A549 (cell line): ENCODE measurements around the gene F2. TPM values are rescaled to one million over a fixed set of nuclear protein-coding genes. Genes with fewer than 3 reads are reported as not detected.

Experiments
- ATAC-seq, 2 experiments: fragments of 200-7000 bp in 1 of 2; fragments of >200 bp in 1 of 2; cut with Nextera tagmentation in 1 of 2; cut with Tn5 transposase in 1 of 2; 3 replicates each; pipeline versions ENCODE4 v1.8.0 to v1.9.1; 2018 to 2020; ENCODE audit warnings: mild to moderate bottlenecking in 1 of 2, moderate library complexity in 1 of 2
- CTCF ChIA-PET: fragments of 300-600 bp; sonication (Branson Sonifier 250); formaldehyde crosslinking; extraction: SDS; loops from one replicate; lab custom pipeline; 2021; ENCODE audit warnings: antibody characterized with exemption, inconsistent platforms; lab: Yijun Ruan, JAX
- POLR2A ChIA-PET: fragments of 350-600 bp; formaldehyde crosslinking; extraction: SDS; loops from one replicate; lab custom pipeline; 2021; ENCODE audit warnings: antibody characterized with exemption, inconsistent platforms; lab: Yijun Ruan, JAX
- DNase-seq, 2 experiments: peaks; one replicate each; pipeline versions ENCODE4 v3.0.0 to v3.0.0-alpha.2; 2011 to 2016; ENCODE audit warnings: low read depth in 1 of 2, low spot score in 1 of 2
- FAIRE-seq: peaks from 2 replicates; lab custom pipeline; 2011; peaks lifted over from hg19 to GRCh38; lab: Jason Lieb, UNC
- H3K27ac ChIP-seq, 2 experiments: fragments of >200 bp; sonication (Bioruptor Twin); formaldehyde crosslinking; 3 replicates each; pipeline ENCODE4 v1.5.1; 2016 to 2017
- H3K4me1 ChIP-seq: fragments of >200 bp; sonication (Bioruptor Twin); formaldehyde crosslinking; 3 replicates; pipeline ENCODE4 v1.6.1; 2016
- H3K4me2 ChIP-seq: fragments of >200 bp; sonication (Bioruptor Twin); formaldehyde crosslinking; 3 replicates; pipeline ENCODE4 v1.6.1; 2016
- H3K4me3 ChIP-seq: fragments of >200 bp; sonication (Bioruptor Twin); formaldehyde crosslinking; 3 replicates; pipeline ENCODE4 v1.5.1; 2016
- H3K9me3 ChIP-seq: fragments of >200 bp; sonication (Bioruptor Twin); formaldehyde crosslinking; 3 replicates; pipeline ENCODE4 v1.6.1; 2016
- CBX2 ChIP-seq: fragments of 200-600 bp; sonication (generic); IDR thresholded peaks from 2 replicates; pipeline ENCODE4 v1.6.1; 2016; ENCODE audit warnings: low read depth, mild to moderate bottlenecking, borderline replicate concordance
- CEBPB ChIP-seq, 2 experiments: fragments of >200 bp in 1 of 2; sonication (Bioruptor Twin) in 1 of 2; formaldehyde crosslinking in 1 of 2; IDR thresholded peaks; 2 replicates each; pipeline ENCODE4 v1.6.1; 2012 to 2016
- CHD4 ChIP-seq: fragments of 200-600 bp; sonication (generic); IDR thresholded peaks from 2 replicates; pipeline ENCODE4 v1.6.1; 2016; ENCODE audit warnings: antibody characterized with exemption, mild to moderate bottlenecking, borderline replicate concordance
- ESRRA ChIP-seq: fragments of 150-350 bp; IDR thresholded peaks from 2 replicates; pipeline ENCODE4 v1.6.1; 2014; ENCODE audit warnings: mild to moderate bottlenecking, low read length, borderline replicate concordance
- FOSB ChIP-seq: fragments of 250-450 bp; sonication (Bioruptor Pico); IDR thresholded peaks from 2 replicates; pipeline ENCODE4 v1.5.0; 2020; ENCODE audit warnings: mild to moderate bottlenecking, moderate library complexity
- GATA3 ChIP-seq: IDR thresholded peaks from 2 replicates; pipeline ENCODE4 v1.6.1; 2012; ENCODE audit warnings: borderline replicate concordance
- HOXA7 ChIP-seq: fragments of 250-450 bp; sonication (Bioruptor Pico); IDR thresholded peaks from 2 replicates; pipeline ENCODE4 v1.5.0; 2020; ENCODE audit warnings: mild to moderate bottlenecking, moderate library complexity
- HOXB13 ChIP-seq: fragments of 250-450 bp; sonication (Bioruptor Pico); IDR thresholded peaks from 2 replicates; pipeline ENCODE4 v1.5.0; 2020; ENCODE audit warnings: low read depth, mild to moderate bottlenecking, moderate library complexity
- HOXB5 ChIP-seq: fragments of 250-450 bp; sonication (Bioruptor Pico); IDR thresholded peaks from 2 replicates; pipeline ENCODE4 v1.5.0; 2020; ENCODE audit warnings: mild to moderate bottlenecking, moderate library complexity
- KDM1A ChIP-seq: fragments of 200-600 bp; sonication (generic); IDR thresholded peaks from 2 replicates; pipeline ENCODE4 v1.6.1; 2016; ENCODE audit warnings: low read depth, mild to moderate bottlenecking
- KDM5A ChIP-seq: fragments of 200-600 bp; sonication (generic); IDR thresholded peaks from 2 replicates; pipeline ENCODE4 v1.6.1; 2016; ENCODE audit warnings: antibody characterized with exemption, mild to moderate bottlenecking
- MAFK ChIP-seq: fragments of 450-650 bp; IDR thresholded peaks from 2 replicates; pipeline ENCODE4 v1.6.1; 2014; ENCODE audit not compliant: partially characterized antibody
- MAZ ChIP-seq: fragments of 150-350 bp; IDR thresholded peaks from 2 replicates; pipeline ENCODE4 v1.6.1; 2014; ENCODE audit warnings: antibody characterized with exemption, low read depth, low read length, borderline replicate concordance
- MYC ChIP-seq: IDR thresholded peaks from 2 replicates; pipeline ENCODE4 v1.6.1; 2012; ENCODE audit warnings: mild to moderate bottlenecking, inconsistent platforms, low read length, improper control_type of control experiment, borderline replicate concordance
- NPAS2 ChIP-seq: fragments of 250-450 bp; sonication (Bioruptor Pico); IDR thresholded peaks from 2 replicates; pipeline ENCODE4 v1.8.0; 2022; ENCODE audit warnings: mild to moderate bottlenecking, moderate library complexity, borderline replicate concordance
- PHF8 ChIP-seq: fragments of 200-600 bp; sonication (generic); IDR thresholded peaks from 2 replicates; pipeline ENCODE4 v1.6.1; 2016; ENCODE audit warnings: low read depth, mild to moderate bottlenecking, antibody characterized with exemption, moderate library complexity, borderline replicate concordance
- POLR2A ChIP-seq: IDR thresholded peaks from 2 replicates; pipeline ENCODE4 v1.6.1; 2012; ENCODE audit warnings: mild to moderate bottlenecking, low read length
- POLR2AphosphoS2 ChIP-seq: conservative IDR thresholded peaks from 2 replicates; pipeline ENCODE4 v1.6.1; 2012; ENCODE audit warnings: low read length, improper control_type of control experiment, inconsistent platforms
- RAD21 ChIP-seq, 2 experiments: fragments of >200 bp in 1 of 2; sonication (Bioruptor Twin) in 1 of 2; formaldehyde crosslinking in 1 of 2; IDR thresholded peaks in 1 of 2; conservative IDR thresholded peaks in 1 of 2; 2 replicates in 1 of 2; 3 replicates in 1 of 2; pipeline ENCODE4 v1.6.1; 2012 to 2018; ENCODE audit warnings: inconsistent platforms in 1 of 2
- RARB ChIP-seq: fragments of 250-450 bp; sonication (Bioruptor Pico); IDR thresholded peaks from 2 replicates; pipeline ENCODE4 v1.8.0; 2021; ENCODE audit warnings: mild to moderate bottlenecking, moderate library complexity
- RCOR1 ChIP-seq: fragments of 150-350 bp; IDR thresholded peaks from 2 replicates; pipeline ENCODE4 v1.6.1; 2014; ENCODE audit warnings: antibody characterized with exemption, low read length, low read depth
- RFX5 ChIP-seq: fragments of 450-650 bp; IDR thresholded peaks from 2 replicates; pipeline ENCODE4 v1.7.1; 2014; ENCODE audit warnings: antibody characterized with exemption, mild to moderate bottlenecking, moderate library complexity
- RNF2 ChIP-seq: fragments of 200-600 bp; sonication (generic); IDR thresholded peaks from 2 replicates; pipeline ENCODE4 v1.6.1; 2016; ENCODE audit warnings: low read depth, mild to moderate bottlenecking, antibody characterized with exemption, moderate library complexity, borderline replicate concordance
- ZFP36 ChIP-seq: fragments of 450-650 bp; IDR thresholded peaks from 2 replicates; pipeline ENCODE4 v1.6.1; 2014; ENCODE audit warnings: borderline replicate concordance; ENCODE audit not compliant: partially characterized antibody
- ZNF302 ChIP-seq: fragments of 250-450 bp; sonication (Bioruptor Pico); IDR thresholded peaks from 2 replicates; pipeline ENCODE4 v1.9.0; 2021; ENCODE audit warnings: inconsistent platforms, mild to moderate bottlenecking, moderate library complexity
- ZSCAN20 ChIP-seq: fragments of 250-450 bp; sonication (Bioruptor Pico); IDR thresholded peaks from 2 replicates; pipeline ENCODE4 v1.8.0; 2022; ENCODE audit warnings: mild to moderate bottlenecking, moderate library complexity
- WGBS: methylation state at CpG from one replicate; pipeline ENCODE4 v1.1.6; 2017; ENCODE audit errors: missing lambda C conversion rate; 5-methylcytosine and 5-hydroxymethylcytosine counted together
- polyA plus RNA-seq, 4 experiments: library from polyadenylated mRNA; depleted of rRNA in 3 of 4; stranded (reverse); fragments of >200 nt; fragmentation: RNase III in 1 of 4; extraction: RNeasy Plus Mini Kit Qiagen cat#74134 plus additional on column Dnase treatment in 1 of 4; gene quantifications; 2 replicates in 3 of 4; 3 replicates in 1 of 4; pipeline ENCODE4 v1.2.3, GENCODE V29; 2011 to 2017
- TF ChIP-seq, protein P1 (sequence below): fragments of >200 bp; sonication (Bioruptor Twin); formaldehyde crosslinking; IDR thresholded peaks from 3 replicates; pipeline ENCODE4 v1.5.1; 2016
- TF ChIP-seq, protein P2 (sequence below): fragments of 150-350 bp; IDR thresholded peaks from 2 replicates; pipeline ENCODE4 v1.6.1; 2014; ENCODE audit warnings: low read depth, mild to moderate bottlenecking, low read length
- TF ChIP-seq, protein P3 (sequence below): IDR thresholded peaks from 2 replicates; pipeline ENCODE4 v1.6.1; 2012
- TF ChIP-seq, protein P4 (sequence below): fragments of >200 bp; sonication (Bioruptor Twin); formaldehyde crosslinking; IDR thresholded peaks from 2 replicates; pipeline ENCODE4 v1.6.1; 2016
- TF ChIP-seq, protein P5 (sequence below): fragments of 250-450 bp; sonication (Bioruptor Pico); IDR thresholded peaks from 2 replicates; pipeline ENCODE4 v1.5.0; 2020; ENCODE audit warnings: low read depth, mild to moderate bottlenecking, moderate library complexity
- TF ChIP-seq, protein P6 (sequence below): fragments of 250-450 bp; sonication (Bioruptor Pico); IDR thresholded peaks from 2 replicates; pipeline ENCODE4 v1.5.0; 2021; ENCODE audit warnings: mild to moderate bottlenecking, moderate library complexity, borderline replicate concordance

F2 gene
- polyA plus RNA-seq, 2 of the 4 experiments (the other 2 are of a cell fraction): 2.5 to 3.8 TPM

DNA sequence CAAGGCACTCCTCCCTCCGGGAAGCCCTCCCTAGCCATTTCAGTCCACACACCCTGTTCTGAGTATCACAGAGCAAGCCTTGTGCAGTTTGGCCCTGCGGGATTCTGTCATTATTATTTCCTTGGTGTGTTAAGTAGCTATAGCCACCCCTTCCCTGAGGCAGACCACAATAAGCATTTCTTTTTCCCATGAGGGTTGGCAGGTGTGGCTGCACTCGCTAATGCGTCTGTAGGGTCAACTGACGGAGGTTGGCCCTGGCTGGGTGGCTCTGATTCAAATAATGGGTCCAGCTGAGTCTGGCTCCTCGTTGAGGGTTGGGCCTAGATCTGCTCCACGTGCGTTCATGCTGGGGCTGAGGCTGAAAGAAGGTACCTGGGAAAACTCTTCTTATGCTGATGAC lies 5.1 kb downstream of the F2 start:
- peaks cover 7% of the 10 kb centered on the region for H3K4me1 ChIP-seq
- no peaks in the 10 kb centered on the region for H3K9me3 ChIP-seq
- no peak for DNase-seq
- peak overlapping the region in 1 of 2 experiments; percentile 32; a peak in 1 of 6 replicates for H3K27ac ChIP-seq
- POLR2A ChIA-PET: no interaction called here
- no peak for FAIRE-seq
- TF ChIP-seq HOXB13 (CRISPR knock-in tag) (no peak), POLR2AphosphoS2 (no peak), RARB (no peak), PHF8 (no peak), HOXB5 (CRISPR knock-in tag) (no peak), CBX2 (no peak), RFX5 (no peak), ESRRA (no peak), KDM1A (no peak), RCOR1 (no peak), MYC (no peak), ZNF302 (CRISPR knock-in tag) (no peak), MAZ (no peak), RAD21 (conservative IDR thresholded peaks at IDR 0.05 in 1 of 2, IDR thresholded peaks at IDR 0.05 in 1 of 2) (no peak), KDM5A (no peak), MAFK (no peak), RNF2 (no peak)
- TF ChIP-seq, protein P1, sequence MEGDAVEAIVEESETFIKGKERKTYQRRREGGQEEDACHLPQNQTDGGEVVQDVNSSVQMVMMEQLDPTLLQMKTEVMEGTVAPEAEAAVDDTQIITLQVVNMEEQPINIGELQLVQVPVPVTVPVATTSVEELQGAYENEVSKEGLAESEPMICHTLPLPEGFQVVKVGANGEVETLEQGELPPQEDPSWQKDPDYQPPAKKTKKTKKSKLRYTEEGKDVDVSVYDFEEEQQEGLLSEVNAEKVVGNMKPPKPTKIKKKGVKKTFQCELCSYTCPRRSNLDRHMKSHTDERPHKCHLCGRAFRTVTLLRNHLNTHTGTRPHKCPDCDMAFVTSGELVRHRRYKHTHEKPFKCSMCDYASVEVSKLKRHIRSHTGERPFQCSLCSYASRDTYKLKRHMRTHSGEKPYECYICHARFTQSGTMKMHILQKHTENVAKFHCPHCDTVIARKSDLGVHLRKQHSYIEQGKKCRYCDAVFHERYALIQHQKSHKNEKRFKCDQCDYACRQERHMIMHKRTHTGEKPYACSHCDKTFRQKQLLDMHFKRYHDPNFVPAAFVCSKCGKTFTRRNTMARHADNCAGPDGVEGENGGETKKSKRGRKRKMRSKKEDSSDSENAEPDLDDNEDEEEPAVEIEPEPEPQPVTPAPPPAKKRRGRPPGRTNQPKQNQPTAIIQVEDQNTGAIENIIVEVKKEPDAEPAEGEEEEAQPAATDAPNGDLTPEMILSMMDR: no peak
- TF ChIP-seq, protein P2, sequence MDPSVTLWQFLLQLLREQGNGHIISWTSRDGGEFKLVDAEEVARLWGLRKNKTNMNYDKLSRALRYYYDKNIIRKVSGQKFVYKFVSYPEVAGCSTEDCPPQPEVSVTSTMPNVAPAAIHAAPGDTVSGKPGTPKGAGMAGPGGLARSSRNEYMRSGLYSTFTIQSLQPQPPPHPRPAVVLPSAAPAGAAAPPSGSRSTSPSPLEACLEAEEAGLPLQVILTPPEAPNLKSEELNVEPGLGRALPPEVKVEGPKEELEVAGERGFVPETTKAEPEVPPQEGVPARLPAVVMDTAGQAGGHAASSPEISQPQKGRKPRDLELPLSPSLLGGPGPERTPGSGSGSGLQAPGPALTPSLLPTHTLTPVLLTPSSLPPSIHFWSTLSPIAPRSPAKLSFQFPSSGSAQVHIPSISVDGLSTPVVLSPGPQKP: no peak
- WGBS: 81% methylated on average over 8 of the region's 8 CpGs
- no peak overlapping the region for H3K4me2 ChIP-seq
- no peak overlapping the region for H3K4me3 ChIP-seq
- CTCF ChIA-PET: interaction anchor here (0.6 kb wide), 1 partner anchor 313 kb away, joined by 3 read pairs; no protein-coding TSS in a partner anchor
- no peak for ATAC-seq

DNA sequence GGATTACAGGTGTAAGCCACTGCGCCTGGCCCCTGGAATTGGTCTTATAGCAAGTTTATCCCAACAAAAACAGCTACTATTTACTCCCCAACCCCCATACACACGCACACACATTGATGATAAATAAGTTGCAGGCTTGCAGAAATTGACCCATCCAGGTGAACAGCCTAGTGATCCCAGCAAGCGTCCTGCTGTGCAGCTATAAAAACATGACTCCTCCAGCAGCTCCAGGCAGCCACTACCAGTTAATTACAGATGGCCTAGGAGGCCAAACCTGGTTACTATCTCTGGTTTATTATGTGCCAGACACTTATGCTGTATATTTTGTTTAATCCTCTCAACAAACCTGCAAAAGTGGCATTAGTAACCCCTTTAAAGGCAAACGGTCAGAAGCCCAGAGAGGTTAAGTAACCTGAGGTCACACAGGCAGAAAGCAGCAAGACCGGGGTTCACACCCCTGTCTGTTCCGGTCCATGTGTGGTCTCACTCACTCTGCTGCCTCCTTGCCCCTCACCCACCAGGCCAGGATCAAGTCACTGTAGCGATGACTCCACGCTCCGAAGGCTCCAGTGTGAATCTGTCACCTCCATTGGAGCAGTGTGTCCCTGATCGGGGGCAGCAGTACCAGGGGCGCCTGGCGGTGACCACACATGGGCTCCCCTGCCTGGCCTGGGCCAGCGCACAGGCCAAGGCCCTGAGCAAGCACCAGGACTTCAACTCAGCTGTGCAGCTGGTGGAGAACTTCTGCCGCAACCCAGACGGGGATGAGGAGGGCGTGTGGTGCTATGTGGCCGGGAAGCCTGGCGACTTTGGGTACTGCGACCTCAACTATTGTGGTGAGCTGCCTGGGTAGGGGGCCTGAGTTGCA lies 6.6 kb downstream of the F2 start:
- peak overlapping the region in 1 of 2 experiments; percentile 2; a peak in 1 of 6 replicates for H3K27ac ChIP-seq
- no peak for ATAC-seq
- no peak for FAIRE-seq
- no peaks in the 10 kb centered on the region for H3K4me1 ChIP-seq
- 87% methylated on average over 16 of the region's 19 CpGs for WGBS
- H3K9me3 ChIP-seq: no peaks in the 10 kb centered on the region
- POLR2A ChIA-PET: no interaction called here
- CTCF ChIA-PET: no interaction called here
- no peak overlapping the region for H3K4me2 ChIP-seq
- H3K4me3 ChIP-seq: no peak overlapping the region
- DNase-seq: no peak
- TF ChIP-seq HOXB5 (CRISPR knock-in tag): no peak
- TF ChIP-seq, protein P3, sequence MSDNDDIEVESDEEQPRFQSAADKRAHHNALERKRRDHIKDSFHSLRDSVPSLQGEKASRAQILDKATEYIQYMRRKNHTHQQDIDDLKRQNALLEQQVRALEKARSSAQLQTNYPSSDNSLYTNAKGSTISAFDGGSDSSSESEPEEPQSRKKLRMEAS: no peak
- no peak for TF ChIP-seq POLR2A
- TF ChIP-seq CEBPB (IDR thresholded peaks at IDR 0.05): no peak
- TF ChIP-seq GATA3: no peak
- TF ChIP-seq KDM5A: no peak
- TF ChIP-seq, protein P4, sequence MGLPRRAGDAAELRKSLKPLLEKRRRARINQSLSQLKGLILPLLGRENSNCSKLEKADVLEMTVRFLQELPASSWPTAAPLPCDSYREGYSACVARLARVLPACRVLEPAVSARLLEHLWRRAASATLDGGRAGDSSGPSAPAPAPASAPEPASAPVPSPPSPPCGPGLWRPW: no peak
- no peak for TF ChIP-seq ZSCAN20 (CRISPR knock-in tag)
- TF ChIP-seq NPAS2 (CRISPR knock-in tag): no peak
- TF ChIP-seq RARB: no peak
- TF ChIP-seq HOXA7 (CRISPR knock-in tag): no peak
- no peak for TF ChIP-seq CHD4
- no peak for TF ChIP-seq ZFP36
- TF ChIP-seq, protein P5, sequence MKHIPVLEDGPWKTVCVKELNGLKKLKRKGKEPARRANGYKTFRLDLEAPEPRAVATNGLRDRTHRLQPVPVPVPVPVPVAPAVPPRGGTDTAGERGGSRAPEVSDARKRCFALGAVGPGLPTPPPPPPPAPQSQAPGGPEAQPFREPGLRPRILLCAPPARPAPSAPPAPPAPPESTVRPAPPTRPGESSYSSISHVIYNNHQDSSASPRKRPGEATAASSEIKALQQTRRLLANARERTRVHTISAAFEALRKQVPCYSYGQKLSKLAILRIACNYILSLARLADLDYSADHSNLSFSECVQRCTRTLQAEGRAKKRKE (CRISPR knock-in tag): no peak
- TF ChIP-seq, protein P6, sequence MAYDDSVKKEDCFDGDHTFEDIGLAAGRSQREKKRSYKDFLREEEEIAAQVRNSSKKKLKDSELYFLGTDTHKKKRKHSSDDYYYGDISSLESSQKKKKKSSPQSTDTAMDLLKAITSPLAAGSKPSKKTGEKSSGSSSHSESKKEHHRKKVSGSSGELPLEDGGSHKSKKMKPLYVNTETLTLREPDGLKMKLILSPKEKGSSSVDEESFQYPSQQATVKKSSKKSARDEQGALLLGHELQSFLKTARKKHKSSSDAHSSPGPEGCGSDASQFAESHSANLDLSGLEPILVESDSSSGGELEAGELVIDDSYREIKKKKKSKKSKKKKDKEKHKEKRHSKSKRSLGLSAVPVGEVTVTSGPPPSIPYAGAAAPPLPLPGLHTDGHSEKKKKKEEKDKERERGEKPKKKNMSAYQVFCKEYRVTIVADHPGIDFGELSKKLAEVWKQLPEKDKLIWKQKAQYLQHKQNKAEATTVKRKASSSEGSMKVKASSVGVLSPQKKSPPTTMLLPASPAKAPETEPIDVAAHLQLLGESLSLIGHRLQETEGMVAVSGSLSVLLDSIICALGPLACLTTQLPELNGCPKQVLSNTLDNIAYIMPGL (CRISPR knock-in tag): no peak
- TF ChIP-seq FOSB (CRISPR knock-in tag): no peak
